ENCODE data around the gene IFNA7.
"Not testable (repeated sequence)": the region's sequence is repeated elsewhere in the genome, so short reads cannot be mapped to it uniquely, and the experiment has no call there.

IFNA7 gene

GRCh38 chr9:21202105-21202504, at the start of gene IFNA7:
Gene IFNA7, minus strand, starts transcription at chr9:21202205. Its CDS starts 40 bp downstream, at chr9:21202165.
- not testable (repeated sequence) for DNase-seq

- no peak for TF ChIP-seq GATA1 (IDR thresholded peaks at IDR 0.05; ENCODE audit: low read depth, low read length)
- no peak for TF ChIP-seq POLR2A (IDR thresholded peaks at IDR 0.05; ENCODE audit: low read length)
- no peak for DNase-seq
Observed at GRCh38 chr9:21251638-21252037, 49.6 kb upstream of the IFNA7 start.

GRCh38 chr9:21251190-21251589, 49.2 kb upstream of the IFNA7 start:
- DNase-seq, result no peak
- TF ChIP-seq POLR2A (IDR thresholded peaks at IDR 0.05; ENCODE audit: low read length), result no peak
- no peak for TF ChIP-seq GATA1 (IDR thresholded peaks at IDR 0.05; ENCODE audit: low read depth, low read length)

GRCh38 chr9:21244836-21245235, 42.8 kb upstream of the IFNA7 start:
- TF ChIP-seq POLR2A (IDR thresholded peaks at IDR 0.05; ENCODE audit: low read length), result no peak
- no peak for TF ChIP-seq GATA1 (IDR thresholded peaks at IDR 0.05; ENCODE audit: low read depth, low read length)
- DNase-seq, result no peak

- no peak for TF ChIP-seq GATA1 (IDR thresholded peaks at IDR 0.05; ENCODE audit: low read depth, low read length)
- DNase-seq, result no peak
Observed at GRCh38 chr9:21239911-21240310, 37.9 kb upstream of the IFNA7 start, which contains the start of gene IFNA14. Gene IFNA14, minus strand, starts transcription at chr9:21240005. Its CDS starts 70 bp downstream, at chr9:21239935.

- not testable (repeated sequence) for DNase-seq
Observed at GRCh38 chr9:21236360-21236714, 34.3 kb upstream of the IFNA7 start.

GRCh38 chr9:21235468-21236359, 33.7 kb upstream of the IFNA7 start:
- peak; percentile 2 to 32 for DNase-seq

GRCh38 chr9:21234153-21234687, 32.2 kb upstream of the IFNA7 start:
- DNase-seq, result no peak
- TF ChIP-seq GATA1 (IDR thresholded peaks at IDR 0.05; ENCODE audit: low read depth, low read length), result no peak
- no peak for TF ChIP-seq POLR2A (IDR thresholded peaks at IDR 0.05; ENCODE audit: low read length)

GRCh38 chr9:21233258-21233657, 31.3 kb upstream of the IFNA7 start:
- TF ChIP-seq POLR2A (IDR thresholded peaks at IDR 0.05; ENCODE audit: low read length) (no peak), GATA1 (IDR thresholded peaks at IDR 0.05; ENCODE audit: low read depth, low read length) (no peak)
- no peak for DNase-seq

GRCh38 chr9:21228122-21228521, 26.1 kb upstream of the IFNA7 start, which contains the start of gene IFNA17:
Gene IFNA17, minus strand, starts transcription at chr9:21228222. Its CDS starts 49 bp downstream, at chr9:21228173.
- DNase-seq, result no peak
- no peak for TF ChIP-seq GATA1 (IDR thresholded peaks at IDR 0.05; ENCODE audit: low read depth, low read length)
- no peak for TF ChIP-seq POLR2A (IDR thresholded peaks at IDR 0.05; ENCODE audit: low read length)

GRCh38 chr9:21217211-21217610, 15.2 kb upstream of the IFNA7 start, which contains the start of gene IFNA16:
Gene IFNA16, minus strand, starts transcription at chr9:21217311. Its CDS starts 6 bp downstream, at chr9:21217305.
- DNase-seq, result not testable (repeated sequence)

GRCh38 chr9:21213411-21214326, 11.7 kb upstream of the IFNA7 start:
- peak in 1 of 2 experiments; percentile 11 for DNase-seq

GRCh38 chr9:21212160-21212559, 10.2 kb upstream of the IFNA7 start:
- not testable (repeated sequence) for DNase-seq

- not testable (repeated sequence) for DNase-seq
Observed at GRCh38 chr9:21210782-21211181, 8.8 kb upstream of the IFNA7 start.

GRCh38 chr9:21210311-21210710, 8.3 kb upstream of the IFNA7 start:
- no peak for TF ChIP-seq POLR2A (IDR thresholded peaks at IDR 0.05; ENCODE audit: low read length)
- TF ChIP-seq GATA1 (IDR thresholded peaks at IDR 0.05; ENCODE audit: low read depth, low read length), result no peak
- no peak for DNase-seq

- DNase-seq, result not testable (repeated sequence)
Observed at GRCh38 chr9:21207043-21207442, 5.0 kb upstream of the IFNA7 start, which contains the start of gene IFNA10. Gene IFNA10, minus strand, starts transcription at chr9:21207143. Its CDS starts 46 bp downstream, at chr9:21207097.

Data from erythroblast (primary cell).